TTC549 (cell line): Measurements from ENCODE around the gene DAZ4.
"Not testable (repeated sequence)": the region's sequence is repeated elsewhere in the genome, so short reads cannot be mapped to it uniquely, and the experiment has no call there.

Experiments used
- FAIRE-seq: peaks from 2 replicates; lab custom pipeline; 2012; peaks lifted over from hg19 to GRCh38; lab: Jason Lieb, UNC

The DAZ4 gene, protein sequence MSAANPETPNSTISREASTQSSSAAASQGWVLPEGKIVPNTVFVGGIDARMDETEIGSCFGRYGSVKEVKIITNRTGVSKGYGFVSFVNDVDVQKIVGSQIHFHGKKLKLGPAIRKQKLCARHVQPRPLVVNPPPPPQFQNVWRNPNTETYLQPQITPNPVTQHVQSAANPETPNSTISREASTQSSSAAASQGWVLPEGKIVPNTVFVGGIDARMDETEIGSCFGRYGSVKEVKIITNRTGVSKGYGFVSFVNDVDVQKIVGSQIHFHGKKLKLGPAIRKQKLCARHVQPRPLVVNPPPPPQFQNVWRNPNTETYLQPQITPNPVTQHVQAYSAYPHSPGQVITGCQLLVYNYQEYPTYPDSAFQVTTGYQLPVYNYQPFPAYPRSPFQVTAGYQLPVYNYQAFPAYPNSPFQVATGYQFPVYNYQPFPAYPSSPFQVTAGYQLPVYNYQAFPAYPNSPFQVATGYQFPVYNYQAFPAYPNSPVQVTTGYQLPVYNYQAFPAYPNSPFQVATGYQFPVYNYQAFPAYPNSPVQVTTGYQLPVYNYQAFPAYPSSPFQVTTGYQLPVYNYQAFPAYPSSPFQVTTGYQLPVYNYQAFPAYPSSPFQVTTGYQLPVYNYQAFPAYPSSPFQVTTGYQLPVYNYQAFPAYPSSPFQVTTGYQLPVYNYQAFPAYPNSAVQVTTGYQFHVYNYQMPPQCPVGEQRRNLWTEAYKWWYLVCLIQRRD

DNA sequence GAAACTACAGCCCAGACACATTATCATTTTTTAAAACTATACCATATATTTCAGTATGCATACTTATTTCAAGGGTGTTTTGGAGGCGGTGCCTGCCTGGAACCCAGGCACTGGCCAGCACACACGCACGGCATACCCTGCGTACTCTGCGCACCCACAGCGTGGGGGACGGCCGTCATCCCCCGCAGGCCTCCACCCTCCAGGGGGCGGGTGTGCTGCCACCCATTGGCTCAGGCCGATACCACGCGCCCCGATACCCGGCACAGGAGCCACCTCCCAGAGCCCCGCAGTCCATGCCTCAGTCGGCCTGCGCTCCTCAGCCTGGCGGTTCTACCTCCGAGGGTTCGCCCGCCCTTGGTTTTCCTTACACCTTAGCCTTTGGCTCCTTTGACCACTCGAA, at the start of gene DAZ4:
Gene DAZ4 (plus strand): TSS at position 301 of the 400 bp plus-strand sequence. CDS start 208 bp downstream, outside the sequence.
- FAIRE-seq = not testable (repeated sequence)

DNA sequence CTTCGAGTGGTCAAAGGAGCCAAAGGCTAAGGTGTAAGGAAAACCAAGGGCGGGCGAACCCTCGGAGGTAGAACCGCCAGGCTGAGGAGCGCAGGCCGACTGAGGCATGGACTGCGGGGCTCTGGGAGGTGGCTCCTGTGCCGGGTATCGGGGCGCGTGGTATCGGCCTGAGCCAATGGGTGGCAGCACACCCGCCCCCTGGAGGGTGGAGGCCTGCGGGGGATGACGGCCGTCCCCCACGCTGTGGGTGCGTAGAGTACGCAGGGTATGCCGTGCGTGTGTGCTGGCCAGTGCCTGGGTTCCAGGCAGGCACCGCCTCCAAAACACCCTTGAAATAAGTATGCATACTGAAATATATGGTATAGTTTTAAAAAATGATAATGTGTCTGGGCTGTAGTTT, 20.4 kb upstream of the DAZ4 start, which contains the start of gene DAZ3:
Gene DAZ3 (minus strand): TSS at position 101 of the 400 bp plus-strand sequence. CDS start 208 bp downstream, outside the sequence.
- FAIRE-seq = not testable (repeated sequence)

DNA sequence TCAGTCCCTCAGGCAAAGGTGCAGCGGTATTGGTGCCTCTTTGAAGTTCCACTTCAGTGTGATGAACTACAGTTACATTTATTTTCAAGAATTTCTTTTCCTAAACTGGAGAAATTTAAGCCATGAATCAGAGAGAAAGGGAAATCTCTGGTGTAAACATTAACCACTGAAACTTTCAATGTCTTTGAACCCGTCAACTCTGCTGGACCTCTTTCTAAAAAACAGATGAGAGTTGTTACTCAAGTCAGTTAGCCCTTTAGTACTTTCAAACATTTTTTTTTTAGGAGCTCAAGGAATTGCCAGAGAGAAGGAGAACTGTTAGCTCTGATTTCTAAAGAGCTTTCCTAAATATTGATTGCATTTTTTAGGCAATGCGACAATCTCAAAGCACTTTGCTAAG, 11.9 kb upstream of the DAZ4 start:
- not testable (repeated sequence) for FAIRE-seq

DNA sequence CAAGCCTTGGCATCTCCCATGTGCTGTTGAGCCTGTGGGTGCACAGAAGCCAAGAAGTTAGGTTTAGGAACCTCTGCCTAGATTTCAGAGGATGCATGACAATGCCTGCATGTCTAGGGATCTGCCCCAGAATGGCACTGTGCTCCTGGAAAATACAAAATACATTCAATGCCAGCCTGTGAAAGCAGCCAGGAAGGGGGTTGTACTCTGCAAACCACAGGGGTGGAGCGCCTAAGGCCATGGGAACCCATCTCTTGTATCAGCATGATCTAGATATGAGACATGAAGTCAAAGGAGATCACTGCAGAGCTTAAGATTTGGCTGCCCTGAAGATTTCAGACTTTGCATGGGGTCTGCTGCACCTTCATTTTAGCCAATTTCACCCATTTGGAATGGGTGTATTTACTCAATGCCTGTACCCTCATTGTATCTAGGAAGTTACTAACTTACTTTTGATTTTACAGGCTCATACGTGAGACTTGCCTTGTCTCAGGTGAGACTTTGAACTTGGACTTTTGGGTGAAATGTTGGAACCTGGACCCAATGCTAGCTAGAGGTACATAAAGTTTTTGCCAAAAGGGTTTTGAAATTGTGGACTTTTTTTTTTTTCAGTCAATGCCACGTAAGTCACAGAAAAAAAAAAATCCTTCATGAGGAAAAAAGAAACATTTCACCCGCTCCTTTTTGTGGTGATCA, 9.4 kb upstream of the DAZ4 start:
- not testable (repeated sequence) for FAIRE-seq

DNA sequence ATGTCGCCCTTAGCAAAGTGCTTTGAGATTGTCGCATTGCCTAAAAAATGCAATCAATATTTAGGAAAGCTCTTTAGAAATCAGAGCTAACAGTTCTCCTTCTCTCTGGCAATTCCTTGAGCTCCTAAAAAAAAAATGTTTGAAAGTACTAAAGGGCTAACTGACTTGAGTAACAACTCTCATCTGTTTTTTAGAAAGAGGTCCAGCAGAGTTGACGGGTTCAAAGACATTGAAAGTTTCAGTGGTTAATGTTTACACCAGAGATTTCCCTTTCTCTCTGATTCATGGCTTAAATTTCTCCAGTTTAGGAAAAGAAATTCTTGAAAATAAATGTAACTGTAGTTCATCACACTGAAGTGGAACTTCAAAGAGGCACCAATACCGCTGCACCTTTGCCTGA, 8.7 kb upstream of the DAZ4 start:
- not testable (repeated sequence) for FAIRE-seq
